Measurements from ENCODE around the gene RPN1. TPM values are rescaled to one million over a fixed set of nuclear protein-coding genes. Genes with fewer than 3 reads are reported as not detected.

The RPN1 gene
- total RNA-seq, 1 donor from 2014 or later: 192 TPM

DNA sequence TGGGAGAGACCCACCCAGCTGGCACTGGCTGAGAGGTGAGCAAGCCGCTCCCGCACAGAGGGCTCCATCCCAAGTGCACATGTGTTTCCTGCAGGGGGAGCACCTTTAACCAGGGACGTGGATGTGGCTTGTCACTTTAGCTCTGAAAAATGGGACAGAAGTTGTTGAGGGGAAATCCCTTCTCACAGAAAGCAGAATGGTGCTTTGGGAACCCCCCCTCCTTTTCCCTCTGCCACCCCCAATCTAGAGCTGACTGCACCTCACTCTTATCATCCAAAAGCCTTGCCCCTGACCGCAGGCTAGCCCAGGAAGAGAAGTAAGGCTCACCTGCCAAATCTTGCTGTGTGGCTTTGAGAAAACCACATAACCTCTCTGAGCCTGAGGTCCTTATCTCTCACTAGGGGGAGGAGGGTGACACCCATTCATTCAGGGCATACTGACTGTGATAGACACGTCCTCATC is 77.9 kb downstream of the RPN1 start:
- TF ChIP-seq, protein P1, sequence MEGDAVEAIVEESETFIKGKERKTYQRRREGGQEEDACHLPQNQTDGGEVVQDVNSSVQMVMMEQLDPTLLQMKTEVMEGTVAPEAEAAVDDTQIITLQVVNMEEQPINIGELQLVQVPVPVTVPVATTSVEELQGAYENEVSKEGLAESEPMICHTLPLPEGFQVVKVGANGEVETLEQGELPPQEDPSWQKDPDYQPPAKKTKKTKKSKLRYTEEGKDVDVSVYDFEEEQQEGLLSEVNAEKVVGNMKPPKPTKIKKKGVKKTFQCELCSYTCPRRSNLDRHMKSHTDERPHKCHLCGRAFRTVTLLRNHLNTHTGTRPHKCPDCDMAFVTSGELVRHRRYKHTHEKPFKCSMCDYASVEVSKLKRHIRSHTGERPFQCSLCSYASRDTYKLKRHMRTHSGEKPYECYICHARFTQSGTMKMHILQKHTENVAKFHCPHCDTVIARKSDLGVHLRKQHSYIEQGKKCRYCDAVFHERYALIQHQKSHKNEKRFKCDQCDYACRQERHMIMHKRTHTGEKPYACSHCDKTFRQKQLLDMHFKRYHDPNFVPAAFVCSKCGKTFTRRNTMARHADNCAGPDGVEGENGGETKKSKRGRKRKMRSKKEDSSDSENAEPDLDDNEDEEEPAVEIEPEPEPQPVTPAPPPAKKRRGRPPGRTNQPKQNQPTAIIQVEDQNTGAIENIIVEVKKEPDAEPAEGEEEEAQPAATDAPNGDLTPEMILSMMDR (conservative IDR thresholded peaks at IDR 0.05): peak; percentile 56
- no peaks in the 10 kb centered on the region for H3K9me3 Mint-ChIP-seq
- peaks cover 12% of the 10 kb centered on the region for H3K27me3 Mint-ChIP-seq
- H3K36me3 Mint-ChIP-seq: no peaks in the 10 kb centered on the region
- H3K4me3 Mint-ChIP-seq: no peak overlapping the region
- DNase-seq (ENCODE audit: extremely low spot score, unreplicated experiment): no peak
- no peaks in the 10 kb centered on the region for H3K4me1 Mint-ChIP-seq (ENCODE audit: unreplicated experiment)
- no peak overlapping the region for H3K27ac Mint-ChIP-seq

DNA sequence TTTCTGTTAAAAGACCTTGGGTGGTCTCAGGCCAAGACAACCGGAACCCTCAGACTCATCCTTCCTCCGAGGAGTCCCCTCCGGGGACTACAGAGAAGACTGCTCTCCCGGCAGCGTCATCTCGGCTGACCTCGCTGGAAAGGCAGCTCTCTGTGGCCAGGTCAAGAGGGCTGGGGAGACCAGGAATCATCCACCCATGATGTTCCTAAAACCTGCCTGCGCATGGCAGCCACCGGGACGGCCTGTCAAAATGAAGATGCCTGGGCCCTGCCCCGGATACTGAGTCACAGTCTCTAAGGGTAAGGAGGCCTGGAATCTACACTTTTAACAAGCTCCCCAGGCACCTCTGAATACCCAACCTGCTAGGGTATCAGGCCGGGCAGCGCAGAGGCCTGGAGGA is 78.6 kb downstream of the RPN1 start:
- no peak overlapping the region for H3K27ac Mint-ChIP-seq
- no peaks in the 10 kb centered on the region for H3K9me3 Mint-ChIP-seq
- H3K36me3 Mint-ChIP-seq: no peaks in the 10 kb centered on the region
- no peaks in the 10 kb centered on the region for H3K4me1 Mint-ChIP-seq (ENCODE audit: unreplicated experiment)
- H3K27me3 Mint-ChIP-seq: peaks cover 12% of the 10 kb centered on the region
- H3K4me3 Mint-ChIP-seq: no peak overlapping the region
- no peak for DNase-seq (ENCODE audit: extremely low spot score, unreplicated experiment)
- TF ChIP-seq, protein P1 (conservative IDR thresholded peaks at IDR 0.05): no peak

Other genes with a start within 250 kb of the RPN1 start
- gene DNAJB8, start 183.9 kb downstream of the RPN1 start, total RNA-seq (ENCODE audit: low replicate concordance): not detected in 2 replicates
- 14.1 and 23.9 TPM in 2 replicates for gene GATA2, start 157.6 kb downstream of the RPN1 start, total RNA-seq (ENCODE audit: low replicate concordance)
- 157 and 216 TPM in 2 replicates for gene RAB7A, start 75.4 kb upstream of the RPN1 start, total RNA-seq (ENCODE audit: low replicate concordance)
- 54.1 and 56.1 TPM in 2 replicates for gene ACAD9, start 228.8 kb upstream of the RPN1 start, total RNA-seq (ENCODE audit: low replicate concordance)

Measured in type B pancreatic cell (in vitro differentiated cells).